Measurements from ENCODE around the gene SMAD2.

GRCh38 chr18:47932603-47933002, 2.1 kb upstream of the SMAD2 start:
- no peak for TF ChIP-seq CTCF (IDR thresholded peaks at IDR 0.05)
- TF ChIP-seq POLR2AphosphoS5 (IDR thresholded peaks at IDR 0.05), result no peak
